OCI-LY3 (cell line): ENCODE data around the gene ITGA11.

Experiments used
- EZH2phosphoT487 ChIP-seq: fragments of 200-600 bp; shearing (Covaris generic); IDR thresholded peaks from 2 replicates; pipeline ENCODE4 v1.6.1; 2018; ENCODE audit warnings: antibody characterized with exemption, mixed run types, low read depth
- TF ChIP-seq, protein P1 (sequence below): fragments of 200-600, 300-600 bp; sonication (generic); IDR thresholded peaks from 2 replicates; pipeline ENCODE4 v1.5.1; 2014; ENCODE audit warnings: antibody characterized with exemption, low read length, low read depth

DNA sequence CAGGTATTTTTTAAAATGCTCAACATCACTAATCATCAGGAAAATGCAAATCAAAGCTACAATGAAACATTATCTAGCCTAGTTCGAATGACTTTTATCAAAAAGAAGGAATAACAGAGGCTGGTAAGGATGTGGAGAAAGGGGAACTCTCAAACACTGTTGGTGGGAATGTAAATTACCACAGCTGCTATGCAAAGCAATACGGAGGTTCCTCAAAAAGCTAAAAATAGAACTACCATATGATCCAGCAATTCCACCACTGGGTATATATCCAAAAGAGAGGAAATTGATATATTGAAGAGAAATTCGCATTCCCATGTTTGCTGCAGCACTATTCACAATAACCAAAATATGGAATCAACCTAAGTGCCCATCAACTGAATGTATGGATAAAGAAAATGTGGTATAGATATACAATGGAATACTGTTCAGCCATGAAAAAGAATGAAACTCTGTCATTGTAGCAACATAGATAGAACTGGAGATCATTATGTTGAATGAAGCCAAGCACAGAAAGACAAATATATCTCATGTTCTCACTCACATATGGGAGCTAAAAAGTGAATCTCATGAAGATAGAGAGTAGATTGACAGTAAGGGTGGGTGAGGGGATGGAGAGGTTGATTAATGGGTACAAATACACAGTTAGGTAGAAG, 182.8 kb downstream of the ITGA11 start:
- TF ChIP-seq, protein P1, sequence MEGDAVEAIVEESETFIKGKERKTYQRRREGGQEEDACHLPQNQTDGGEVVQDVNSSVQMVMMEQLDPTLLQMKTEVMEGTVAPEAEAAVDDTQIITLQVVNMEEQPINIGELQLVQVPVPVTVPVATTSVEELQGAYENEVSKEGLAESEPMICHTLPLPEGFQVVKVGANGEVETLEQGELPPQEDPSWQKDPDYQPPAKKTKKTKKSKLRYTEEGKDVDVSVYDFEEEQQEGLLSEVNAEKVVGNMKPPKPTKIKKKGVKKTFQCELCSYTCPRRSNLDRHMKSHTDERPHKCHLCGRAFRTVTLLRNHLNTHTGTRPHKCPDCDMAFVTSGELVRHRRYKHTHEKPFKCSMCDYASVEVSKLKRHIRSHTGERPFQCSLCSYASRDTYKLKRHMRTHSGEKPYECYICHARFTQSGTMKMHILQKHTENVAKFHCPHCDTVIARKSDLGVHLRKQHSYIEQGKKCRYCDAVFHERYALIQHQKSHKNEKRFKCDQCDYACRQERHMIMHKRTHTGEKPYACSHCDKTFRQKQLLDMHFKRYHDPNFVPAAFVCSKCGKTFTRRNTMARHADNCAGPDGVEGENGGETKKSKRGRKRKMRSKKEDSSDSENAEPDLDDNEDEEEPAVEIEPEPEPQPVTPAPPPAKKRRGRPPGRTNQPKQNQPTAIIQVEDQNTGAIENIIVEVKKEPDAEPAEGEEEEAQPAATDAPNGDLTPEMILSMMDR: no peak
- TF ChIP-seq EZH2phosphoT487: no peak
